ENCODE results near the gene ASCC1. TPM values are rescaled to one million over a fixed set of nuclear protein-coding genes. Genes with fewer than 3 reads are reported as not detected.
"Not testable (repeated sequence)": the region's sequence is repeated elsewhere in the genome, so short reads cannot be mapped to it uniquely, and the experiment has no call there.

Gene ASCC1
- total RNA-seq, 3 donors from 2014 or later (not counting 1 experiment from before 2014, with no cell fraction given), result 26.0 to 35.2 (median 29.3) TPM

DNA sequence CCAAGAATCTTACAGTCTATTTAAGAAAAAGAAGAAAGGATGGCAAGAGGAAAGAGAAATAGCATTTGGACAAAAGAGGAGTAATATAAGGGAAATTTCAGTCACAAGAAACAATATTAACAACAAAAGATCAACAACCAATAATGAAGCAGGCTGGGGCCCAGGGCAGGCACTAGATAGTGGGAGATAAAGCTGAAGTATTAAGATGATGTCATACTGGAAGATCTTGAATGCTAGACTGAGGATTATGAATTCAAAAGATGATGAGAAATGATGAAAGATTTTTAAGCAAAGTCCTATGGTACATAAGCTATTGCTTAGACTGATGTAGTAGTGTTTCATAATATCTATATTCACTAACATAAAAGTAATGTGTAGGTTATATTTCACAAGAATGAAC lies 75.9 kb downstream of the ASCC1 start:
- Mint-ChIP-seq H3K4me1 (peaks cover 12 to 19% of the 10 kb centered on the region in 2 donors), H3K27ac (peak overlapping the region in 1 of 2 donors; percentile 11), H3K27me3 (ENCODE audit: low read depth in 2 of 2) (no peaks in the 10 kb centered on the region), H3K9me3 (no peaks in the 10 kb centered on the region), H3K4me3 (no peak overlapping the region), H3K36me3 (no peaks in the 10 kb centered on the region)
- no peak overlapping the region for H3K4me3 ChIP-seq (ENCODE audit: low read length)
- DNase-seq, result no peak
- H3K36me3 ChIP-seq (ENCODE audit: control insufficient read depth, insufficient read depth, low read length), result no peaks in the 10 kb centered on the region
- no peaks in the 10 kb centered on the region for H3K9me3 ChIP-seq (ENCODE audit: control insufficient read depth, insufficient read depth, low read length)
- intact Hi-C loops (cut with micrococcal nuclease), result no loop called here
- TF ChIP-seq, protein P1, sequence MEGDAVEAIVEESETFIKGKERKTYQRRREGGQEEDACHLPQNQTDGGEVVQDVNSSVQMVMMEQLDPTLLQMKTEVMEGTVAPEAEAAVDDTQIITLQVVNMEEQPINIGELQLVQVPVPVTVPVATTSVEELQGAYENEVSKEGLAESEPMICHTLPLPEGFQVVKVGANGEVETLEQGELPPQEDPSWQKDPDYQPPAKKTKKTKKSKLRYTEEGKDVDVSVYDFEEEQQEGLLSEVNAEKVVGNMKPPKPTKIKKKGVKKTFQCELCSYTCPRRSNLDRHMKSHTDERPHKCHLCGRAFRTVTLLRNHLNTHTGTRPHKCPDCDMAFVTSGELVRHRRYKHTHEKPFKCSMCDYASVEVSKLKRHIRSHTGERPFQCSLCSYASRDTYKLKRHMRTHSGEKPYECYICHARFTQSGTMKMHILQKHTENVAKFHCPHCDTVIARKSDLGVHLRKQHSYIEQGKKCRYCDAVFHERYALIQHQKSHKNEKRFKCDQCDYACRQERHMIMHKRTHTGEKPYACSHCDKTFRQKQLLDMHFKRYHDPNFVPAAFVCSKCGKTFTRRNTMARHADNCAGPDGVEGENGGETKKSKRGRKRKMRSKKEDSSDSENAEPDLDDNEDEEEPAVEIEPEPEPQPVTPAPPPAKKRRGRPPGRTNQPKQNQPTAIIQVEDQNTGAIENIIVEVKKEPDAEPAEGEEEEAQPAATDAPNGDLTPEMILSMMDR (IDR thresholded peaks at IDR 0.05), result no peak
- H3K4me1 ChIP-seq (ENCODE audit: control insufficient read depth, insufficient read depth, low read length), result no peaks in the 10 kb centered on the region
- H3K27me3 ChIP-seq (ENCODE audit: control insufficient read depth, insufficient read depth, low read length), result no peaks in the 10 kb centered on the region
- no peak overlapping the region for H3K27ac ChIP-seq (ENCODE audit: low read length)
- ATAC-seq, result no peak

DNA sequence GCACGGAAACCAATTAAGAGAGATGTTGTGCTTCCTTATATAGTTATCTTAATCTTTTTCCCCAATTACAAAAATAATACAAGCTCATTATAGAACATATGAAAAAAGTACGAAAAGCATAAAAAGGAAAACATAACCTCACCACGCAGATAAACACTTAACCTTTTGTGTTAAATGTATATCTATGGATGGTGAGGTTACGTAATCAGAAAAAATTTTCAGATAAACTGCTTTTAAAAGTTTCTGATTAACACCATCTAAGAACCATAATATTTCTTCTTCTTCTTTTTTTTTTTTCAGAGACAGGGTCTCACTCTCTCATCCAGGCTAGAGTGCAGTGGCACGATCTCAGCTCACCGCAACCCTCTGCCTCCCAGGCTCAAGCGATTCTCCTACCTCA lies 78.5 kb downstream of the ASCC1 start:
- Histone ChIP-seq H3K27ac (ENCODE audit: low read length) (no peak overlapping the region), H3K36me3 (ENCODE audit: control insufficient read depth, insufficient read depth, low read length) (no peaks in the 10 kb centered on the region), H3K27me3 (ENCODE audit: control insufficient read depth, insufficient read depth, low read length) (no peaks in the 10 kb centered on the region), H3K4me3 (ENCODE audit: low read length) (no peak overlapping the region), H3K9me3 (ENCODE audit: control insufficient read depth, insufficient read depth, low read length) (no peaks in the 10 kb centered on the region), H3K4me1 (ENCODE audit: control insufficient read depth, insufficient read depth, low read length) (no peaks in the 10 kb centered on the region)
- TF ChIP-seq, protein P1 (IDR thresholded peaks at IDR 0.05), result no peak
- ATAC-seq (no peak), DNase-seq (no peak)
- Mint-ChIP-seq H3K4me3 (no peak overlapping the region), H3K9me3 (no peaks in the 10 kb centered on the region), H3K36me3 (no peaks in the 10 kb centered on the region), H3K27ac (no peak overlapping the region), H3K27me3 (ENCODE audit: low read depth in 2 of 2) (no peaks in the 10 kb centered on the region), H3K4me1 (peaks cover 21 to 28% of the 10 kb centered on the region in 2 donors)
- intact Hi-C loops (cut with micrococcal nuclease), result no loop called here
- 100% methylated on average over 3 of the region's 7 CpGs for WGBS (ENCODE audit: insufficient coverage)

DNA sequence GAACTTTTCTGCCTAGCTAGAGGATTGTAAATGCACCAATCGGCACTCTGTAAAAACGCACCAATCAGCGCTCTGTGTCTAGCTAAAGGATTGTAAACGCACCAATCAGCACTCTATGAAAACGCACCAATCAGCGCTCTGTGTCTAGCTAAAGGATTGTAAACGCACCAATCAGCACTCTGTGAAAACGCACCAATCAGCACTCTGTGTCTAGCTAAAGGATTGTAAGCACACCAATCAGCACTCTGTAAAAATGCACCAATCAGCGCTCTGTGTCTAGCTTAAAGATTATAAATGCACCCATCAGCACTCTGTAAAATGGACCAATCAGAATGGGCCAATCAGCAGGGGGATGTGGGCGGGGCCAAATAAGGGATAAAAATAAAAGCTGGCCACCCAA lies 79.9 kb downstream of the ASCC1 start:
- peaks cover 19 to 27% of the 10 kb centered on the region in 2 donors for H3K4me1 Mint-ChIP-seq
- intact Hi-C loops (cut with micrococcal nuclease), result not testable (repeated sequence)

DNA sequence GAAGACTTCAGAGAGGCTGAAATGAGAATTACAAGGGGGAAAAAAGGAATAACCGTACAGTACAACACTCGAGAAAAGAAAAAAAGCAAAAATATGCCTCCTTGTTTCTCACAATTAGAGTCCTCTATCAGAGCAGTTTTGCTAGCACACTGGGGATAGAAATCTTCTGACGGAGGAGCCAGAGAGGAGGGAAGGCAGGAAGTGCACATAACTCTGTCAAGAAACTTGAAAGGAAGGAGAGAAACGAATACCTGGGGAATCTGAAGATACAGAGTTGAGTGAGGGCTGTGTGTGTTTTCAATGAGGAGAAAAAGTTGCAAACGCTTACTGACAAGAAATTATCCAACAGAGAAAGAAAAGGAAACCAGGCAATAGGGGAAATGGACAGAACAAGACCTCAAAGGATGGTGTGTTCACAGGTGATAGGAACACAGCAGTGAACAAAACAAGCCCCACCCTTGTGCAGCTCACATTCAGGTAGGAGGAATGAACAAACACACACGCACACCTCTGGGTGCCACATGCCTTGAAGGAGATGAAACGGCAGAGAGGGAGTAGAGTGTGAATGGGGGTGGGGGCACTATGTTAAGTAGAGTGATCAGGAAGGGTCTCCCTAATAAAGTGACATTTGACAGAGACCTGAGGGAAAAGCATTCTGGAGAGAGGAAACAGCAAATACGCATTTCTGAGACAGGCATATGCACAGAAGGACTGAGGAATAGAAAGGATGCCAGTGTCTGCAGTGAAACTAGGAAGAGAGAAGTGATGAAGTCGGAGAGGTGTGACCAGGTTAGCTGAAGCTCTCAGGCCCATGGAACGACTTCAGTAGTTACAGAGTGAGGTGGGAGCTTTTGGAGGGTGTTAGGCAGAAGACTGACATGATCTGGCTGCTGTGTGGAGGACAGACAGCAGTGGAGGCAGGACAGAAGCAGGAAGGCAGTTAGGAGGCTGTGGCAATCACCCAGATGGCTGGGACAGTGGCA lies 81.0 kb downstream of the ASCC1 start:
- Mint-ChIP-seq H3K27ac (peak overlapping the region in 1 of 2 donors; percentile 35), H3K4me3 (no peak overlapping the region), H3K36me3 (no peaks in the 10 kb centered on the region), H3K4me1 (peaks cover 12 to 19% of the 10 kb centered on the region in 2 donors), H3K27me3 (ENCODE audit: low read depth in 2 of 2) (no peaks in the 10 kb centered on the region), H3K9me3 (no peaks in the 10 kb centered on the region)
- intact Hi-C loops (cut with micrococcal nuclease), result no loop called here
- H3K4me1 ChIP-seq (ENCODE audit: control insufficient read depth, insufficient read depth, low read length), result no peaks in the 10 kb centered on the region
- H3K4me3 ChIP-seq (ENCODE audit: low read length), result no peak overlapping the region
- H3K36me3 ChIP-seq (ENCODE audit: control insufficient read depth, insufficient read depth, low read length), result no peaks in the 10 kb centered on the region
- no peaks in the 10 kb centered on the region for H3K9me3 ChIP-seq (ENCODE audit: control insufficient read depth, insufficient read depth, low read length)
- WGBS (ENCODE audit: insufficient coverage), result 73% methylated on average over 10 of the region's 10 CpGs
- DNase-seq (peak in 1 of 2 donors; percentile 35), ATAC-seq (no peak)
- TF ChIP-seq, protein P1 (IDR thresholded peaks at IDR 0.05), result no peak
- no peak overlapping the region for H3K27ac ChIP-seq (ENCODE audit: low read length)
- H3K27me3 ChIP-seq (ENCODE audit: control insufficient read depth, insufficient read depth, low read length), result no peaks in the 10 kb centered on the region

More for the DNA sequence above, 79.9 kb downstream of the ASCC1 start:
- not testable (repeated sequence) for H3K9me3 Mint-ChIP-seq; H3K36me3 Mint-ChIP-seq; H3K27me3 ChIP-seq (ENCODE audit: control insufficient read depth, insufficient read depth, low read length); H3K27ac Mint-ChIP-seq; H3K4me1 ChIP-seq (ENCODE audit: control insufficient read depth, insufficient read depth, low read length); H3K27ac ChIP-seq (ENCODE audit: low read length); H3K4me3 Mint-ChIP-seq; H3K36me3 ChIP-seq (ENCODE audit: control insufficient read depth, insufficient read depth, low read length); DNase-seq; H3K9me3 ChIP-seq (ENCODE audit: control insufficient read depth, insufficient read depth, low read length); H3K4me3 ChIP-seq (ENCODE audit: low read length); H3K27me3 Mint-ChIP-seq (ENCODE audit: low read depth in 2 of 2); ATAC-seq
- 100% methylated on average over 10 of the region's 10 CpGs for WGBS (ENCODE audit: insufficient coverage)

All from natural killer cell (primary cell).